Astrocyte (in vitro differentiated cells and primary cell): ENCODE data around the gene PPP3R1.

ENCODE experiments used
- EZH2 ChIP-seq: IDR thresholded peaks from 2 replicates; pipeline ENCODE4 v1.6.1; 2012; ENCODE audit warnings: mild to moderate bottlenecking, low read length, inconsistent platforms; ENCODE audit not compliant: insufficient read depth
- TF ChIP-seq, protein P1 (sequence below): IDR thresholded peaks from 2 replicates; pipeline ENCODE4 v1.5.1; 2011; ENCODE audit warnings: low read depth, mild to moderate bottlenecking, inconsistent platforms, low read length, moderate library complexity; ENCODE audit not compliant: insufficient read depth

DNA sequence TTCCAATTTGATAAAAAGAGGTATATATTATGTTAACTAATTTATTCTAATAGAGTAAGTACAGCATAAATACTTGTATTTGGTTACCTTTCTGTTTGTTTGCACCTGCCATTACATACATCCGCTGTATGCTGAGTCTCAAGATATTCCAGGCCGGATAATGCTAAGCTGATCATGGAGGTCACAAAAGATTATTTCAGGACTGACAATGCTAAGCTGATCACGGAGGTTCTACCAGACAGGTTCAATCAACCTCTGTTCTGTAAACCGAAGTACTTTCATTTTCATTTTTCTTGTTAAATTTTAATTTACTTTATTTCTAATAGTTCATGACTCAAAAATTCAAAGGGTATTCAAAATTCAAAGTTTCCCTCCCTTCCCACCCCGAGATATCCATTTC lies 63.5 kb downstream of the PPP3R1 start:
- no peak for TF ChIP-seq EZH2
- TF ChIP-seq, protein P1, sequence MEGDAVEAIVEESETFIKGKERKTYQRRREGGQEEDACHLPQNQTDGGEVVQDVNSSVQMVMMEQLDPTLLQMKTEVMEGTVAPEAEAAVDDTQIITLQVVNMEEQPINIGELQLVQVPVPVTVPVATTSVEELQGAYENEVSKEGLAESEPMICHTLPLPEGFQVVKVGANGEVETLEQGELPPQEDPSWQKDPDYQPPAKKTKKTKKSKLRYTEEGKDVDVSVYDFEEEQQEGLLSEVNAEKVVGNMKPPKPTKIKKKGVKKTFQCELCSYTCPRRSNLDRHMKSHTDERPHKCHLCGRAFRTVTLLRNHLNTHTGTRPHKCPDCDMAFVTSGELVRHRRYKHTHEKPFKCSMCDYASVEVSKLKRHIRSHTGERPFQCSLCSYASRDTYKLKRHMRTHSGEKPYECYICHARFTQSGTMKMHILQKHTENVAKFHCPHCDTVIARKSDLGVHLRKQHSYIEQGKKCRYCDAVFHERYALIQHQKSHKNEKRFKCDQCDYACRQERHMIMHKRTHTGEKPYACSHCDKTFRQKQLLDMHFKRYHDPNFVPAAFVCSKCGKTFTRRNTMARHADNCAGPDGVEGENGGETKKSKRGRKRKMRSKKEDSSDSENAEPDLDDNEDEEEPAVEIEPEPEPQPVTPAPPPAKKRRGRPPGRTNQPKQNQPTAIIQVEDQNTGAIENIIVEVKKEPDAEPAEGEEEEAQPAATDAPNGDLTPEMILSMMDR = no peak
